Neural cell (in vitro differentiated cells): ENCODE measurements around the gene CDH8. TPM values are rescaled to one million over a fixed set of nuclear protein-coding genes. Genes with fewer than 3 reads are reported as not detected.
"Not testable (repeated sequence)": the region's sequence is repeated elsewhere in the genome, so short reads cannot be mapped to it uniquely, and the experiment has no call there.

ENCODE experiments used
- H2AFZ ChIP-seq: fragments of 200-600, 300-800 bp; sonication (generic), shearing (Covaris generic); 2 replicates; pipeline ENCODE4 v1.6.0; 2014; ENCODE audit warnings: low read depth, mild to moderate bottlenecking, antibody characterized with exemption, low read length, moderate library complexity
- H3F3A ChIP-seq: fragments of 200-600 bp; shearing (Covaris generic); 2 replicates; pipeline ENCODE4 v1.6.1; 2016; ENCODE audit warnings: mild to moderate bottlenecking, moderate library complexity, mixed read lengths, antibody characterized with exemption, low read length; ENCODE audit not compliant: insufficient read depth, poor library complexity, severe bottlenecking
- H3K27ac ChIP-seq: fragments of 200-600, 300-800 bp; sonication (generic), shearing (Covaris generic); 2 replicates; pipeline ENCODE4 v1.5.1; 2014; ENCODE audit warnings: mild to moderate bottlenecking, low read length, moderate library complexity
- H3K27me3 ChIP-seq: fragments of 300-800, 200-600 bp; sonication (generic), shearing (Covaris generic); 2 replicates; pipeline ENCODE4 v1.6.0; 2014; ENCODE audit warnings: mild to moderate bottlenecking, low read depth, low read length, moderate library complexity; ENCODE audit not compliant: insufficient read depth
- H3K36me3 ChIP-seq: fragments of 300-800, 200-600 bp; sonication (generic), shearing (Covaris generic); 2 replicates; pipeline ENCODE4 v1.5.1; 2014; ENCODE audit warnings: mild to moderate bottlenecking, antibody characterized with exemption, low read length, moderate library complexity; ENCODE audit not compliant: insufficient read depth
- H3K4me2 ChIP-seq: fragments of 300-800, 200-600 bp; sonication (generic), shearing (Covaris generic); 2 replicates; pipeline ENCODE4 v1.6.0; 2014; ENCODE audit warnings: mild to moderate bottlenecking, low read length
- H3K4me3 ChIP-seq: fragments of 300-800, 200-600 bp; sonication (generic), shearing (Covaris generic); 2 replicates; pipeline ENCODE4 v1.5.1; 2014; ENCODE audit warnings: mild to moderate bottlenecking, low read length, moderate library complexity
- H3K79me2 ChIP-seq: fragments of 200-600 bp; shearing (Covaris generic); replicated peaks from 2 replicates; pipeline ENCODE4 v1.6.0; 2014; ENCODE audit warnings: mild to moderate bottlenecking, low read length, moderate library complexity; ENCODE audit not compliant: insufficient read depth
- H3K9ac ChIP-seq: fragments of 300-800, 200-600 bp; sonication (generic), shearing (Covaris generic); 2 replicates; pipeline ENCODE4 v1.6.1; 2016; ENCODE audit warnings: mild to moderate bottlenecking, low read length, mixed read lengths
- H3K9me2 ChIP-seq: fragments of 200-600 bp; shearing (Covaris generic); 2 replicates; pipeline ENCODE4 v1.6.1; 2016; ENCODE audit warnings: mild to moderate bottlenecking, low read length, mixed read lengths; ENCODE audit not compliant: insufficient read depth
- H3K9me3 ChIP-seq: fragments of 200-600, 300-800 bp; sonication (generic), shearing (Covaris generic); 2 replicates; pipeline ENCODE4 v1.6.1; 2016; ENCODE audit warnings: mild to moderate bottlenecking, mixed run types, low read length, moderate library complexity, mixed read lengths
- H4K20me1 ChIP-seq: fragments of 200-600 bp; shearing (Covaris generic); 2 replicates; pipeline ENCODE4 v1.6.1; 2016; ENCODE audit warnings: mild to moderate bottlenecking, mixed run types; ENCODE audit not compliant: insufficient read depth
- EP300 ChIP-seq: fragments of 450-650 bp; conservative IDR thresholded peaks from 2 replicates; pipeline ENCODE4 v1.6.1; 2014; ENCODE audit warnings: antibody characterized with exemption, mild to moderate bottlenecking, moderate library complexity; ENCODE audit not compliant: poor library complexity, severe bottlenecking
- EZH2 ChIP-seq: fragments of 200-600, 300-800 bp; shearing (Covaris generic), sonication (generic); IDR thresholded peaks from 2 replicates; pipeline ENCODE4 v1.6.1; 2014; ENCODE audit warnings: antibody characterized with exemption, low read length, borderline replicate concordance, mild to moderate bottlenecking; ENCODE audit not compliant: insufficient read depth, poor library complexity, severe bottlenecking
- MXI1 ChIP-seq: fragments of 450-650 bp; conservative IDR thresholded peaks from 2 replicates; pipeline ENCODE4 v1.6.1; 2014; ENCODE audit warnings: antibody characterized with exemption, mild to moderate bottlenecking; ENCODE audit not compliant: poor library complexity, severe bottlenecking
- POLR2AphosphoS5 ChIP-seq: IDR thresholded peaks from 2 replicates; pipeline ENCODE4 v1.6.1; 2012
- RAD21 ChIP-seq: fragments of 450-650 bp; conservative IDR thresholded peaks from 2 replicates; pipeline ENCODE4 v1.6.1; 2014; ENCODE audit warnings: antibody characterized with exemption, mild to moderate bottlenecking, moderate library complexity
- SMC3 ChIP-seq: fragments of 450-650 bp; conservative IDR thresholded peaks from 2 replicates; pipeline ENCODE4 v1.6.1; 2014; ENCODE audit warnings: antibody characterized with exemption, mild to moderate bottlenecking, moderate library complexity; ENCODE audit not compliant: poor library complexity
- TAF1 ChIP-seq: IDR thresholded peaks from 2 replicates; pipeline ENCODE4 v1.6.1; 2012; ENCODE audit warnings: low read depth
- polyA plus RNA-seq: library from polyadenylated mRNA; depleted of rRNA; stranded (reverse); fragments of >200 nt; gene quantifications from 2 replicates; pipeline ENCODE4 v1.2.3, GENCODE V29; 2014
- TF ChIP-seq, protein P1 (sequence below): IDR thresholded peaks from 2 replicates; pipeline ENCODE4 v1.6.1; 2012; ENCODE audit warnings: borderline replicate concordance
- TF ChIP-seq, protein P2 (sequence below): fragments of 450-650 bp; IDR thresholded peaks from 2 replicates; pipeline ENCODE4 v1.5.1; 2014; ENCODE audit warnings: antibody characterized with exemption, mild to moderate bottlenecking, moderate library complexity; ENCODE audit not compliant: poor library complexity, severe bottlenecking

The CDH8 gene
- polyA plus RNA-seq, 1 donor from 2014 or later: 5.0 TPM

DNA sequence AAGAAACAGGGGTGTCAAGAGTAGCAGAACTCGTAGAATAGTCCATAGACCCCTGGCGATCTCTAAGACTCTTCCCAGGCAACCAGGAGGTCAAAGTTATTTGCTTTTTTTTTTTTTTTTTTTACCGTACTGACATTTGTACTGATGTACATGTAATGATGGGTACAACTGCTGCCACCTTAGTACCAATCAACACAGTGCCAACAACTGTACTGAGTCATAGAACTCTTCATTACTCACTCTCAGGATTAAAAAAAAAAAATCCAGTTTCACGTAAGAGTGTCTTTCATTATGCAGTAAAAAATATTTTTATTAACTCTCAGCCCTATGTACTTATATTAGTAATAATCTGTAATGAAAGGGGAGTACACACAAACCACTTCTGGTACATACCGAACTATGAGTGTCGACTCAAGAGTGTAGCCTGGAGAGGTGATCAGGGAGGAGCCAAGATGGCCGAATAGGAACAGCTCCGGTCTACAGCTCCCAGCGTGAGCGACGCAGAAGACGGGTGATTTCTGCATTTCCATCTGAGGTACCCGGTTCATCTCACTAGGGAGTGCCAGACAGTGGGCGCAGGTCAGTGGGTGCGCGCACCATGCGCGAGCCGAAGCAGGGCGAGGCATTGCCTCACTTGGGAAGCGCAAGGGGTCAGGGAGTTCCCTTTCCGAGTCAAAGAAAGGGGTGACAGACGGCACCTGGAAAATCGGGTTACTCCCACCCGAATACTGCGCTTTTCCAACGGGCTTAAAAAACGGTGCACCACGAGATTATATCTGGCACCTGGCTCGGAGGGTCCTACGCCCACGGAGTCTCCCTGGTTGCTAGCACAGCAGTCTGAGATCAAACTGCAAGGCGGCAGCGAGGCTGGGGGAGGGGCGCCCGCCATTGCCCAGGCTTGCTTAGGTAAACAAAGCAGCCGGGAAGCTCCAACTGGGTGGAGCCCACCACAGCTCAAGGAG lies 118.1 kb downstream of the CDH8 start:
- H3K4me2 ChIP-seq, H3K79me2 ChIP-seq, H3K9me2 ChIP-seq, H3F3A ChIP-seq, H3K27me3 ChIP-seq, H4K20me1 ChIP-seq, H3K9ac ChIP-seq, H3K4me3 ChIP-seq, H3K27ac ChIP-seq, H2AFZ ChIP-seq, H3K9me3 ChIP-seq, H3K36me3 ChIP-seq: not testable (repeated sequence)

DNA sequence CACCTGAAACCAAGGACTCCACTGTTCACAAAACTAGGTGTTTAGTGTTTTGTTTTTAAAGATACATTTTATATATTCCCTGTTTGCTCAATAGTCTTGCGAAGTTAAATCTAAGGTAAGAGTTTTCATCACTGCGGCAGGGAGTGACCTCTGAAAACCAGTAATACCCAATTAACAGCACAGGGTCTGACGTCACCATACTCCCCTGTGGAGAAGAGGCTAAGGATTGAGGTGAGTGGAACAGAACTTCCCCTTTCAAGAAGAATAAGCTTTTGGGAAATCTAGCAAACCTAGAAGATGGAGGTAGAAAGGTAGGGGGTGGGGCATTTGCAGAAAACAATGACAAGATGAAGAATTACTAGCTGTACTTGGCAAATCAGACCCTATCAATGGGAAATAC lies 120.7 kb downstream of the CDH8 start:
- H4K20me1 ChIP-seq: no peaks in the 10 kb centered on the region
- TF ChIP-seq SMC3 (no peak), EZH2 (no peak), MXI1 (no peak), RAD21 (no peak), TAF1 (no peak), POLR2AphosphoS5 (no peak), EP300 (no peak)
- TF ChIP-seq, protein P1, sequence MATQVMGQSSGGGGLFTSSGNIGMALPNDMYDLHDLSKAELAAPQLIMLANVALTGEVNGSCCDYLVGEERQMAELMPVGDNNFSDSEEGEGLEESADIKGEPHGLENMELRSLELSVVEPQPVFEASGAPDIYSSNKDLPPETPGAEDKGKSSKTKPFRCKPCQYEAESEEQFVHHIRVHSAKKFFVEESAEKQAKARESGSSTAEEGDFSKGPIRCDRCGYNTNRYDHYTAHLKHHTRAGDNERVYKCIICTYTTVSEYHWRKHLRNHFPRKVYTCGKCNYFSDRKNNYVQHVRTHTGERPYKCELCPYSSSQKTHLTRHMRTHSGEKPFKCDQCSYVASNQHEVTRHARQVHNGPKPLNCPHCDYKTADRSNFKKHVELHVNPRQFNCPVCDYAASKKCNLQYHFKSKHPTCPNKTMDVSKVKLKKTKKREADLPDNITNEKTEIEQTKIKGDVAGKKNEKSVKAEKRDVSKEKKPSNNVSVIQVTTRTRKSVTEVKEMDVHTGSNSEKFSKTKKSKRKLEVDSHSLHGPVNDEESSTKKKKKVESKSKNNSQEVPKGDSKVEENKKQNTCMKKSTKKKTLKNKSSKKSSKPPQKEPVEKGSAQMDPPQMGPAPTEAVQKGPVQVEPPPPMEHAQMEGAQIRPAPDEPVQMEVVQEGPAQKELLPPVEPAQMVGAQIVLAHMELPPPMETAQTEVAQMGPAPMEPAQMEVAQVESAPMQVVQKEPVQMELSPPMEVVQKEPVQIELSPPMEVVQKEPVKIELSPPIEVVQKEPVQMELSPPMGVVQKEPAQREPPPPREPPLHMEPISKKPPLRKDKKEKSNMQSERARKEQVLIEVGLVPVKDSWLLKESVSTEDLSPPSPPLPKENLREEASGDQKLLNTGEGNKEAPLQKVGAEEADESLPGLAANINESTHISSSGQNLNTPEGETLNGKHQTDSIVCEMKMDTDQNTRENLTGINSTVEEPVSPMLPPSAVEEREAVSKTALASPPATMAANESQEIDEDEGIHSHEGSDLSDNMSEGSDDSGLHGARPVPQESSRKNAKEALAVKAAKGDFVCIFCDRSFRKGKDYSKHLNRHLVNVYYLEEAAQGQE: no peak
- TF ChIP-seq, protein P2, sequence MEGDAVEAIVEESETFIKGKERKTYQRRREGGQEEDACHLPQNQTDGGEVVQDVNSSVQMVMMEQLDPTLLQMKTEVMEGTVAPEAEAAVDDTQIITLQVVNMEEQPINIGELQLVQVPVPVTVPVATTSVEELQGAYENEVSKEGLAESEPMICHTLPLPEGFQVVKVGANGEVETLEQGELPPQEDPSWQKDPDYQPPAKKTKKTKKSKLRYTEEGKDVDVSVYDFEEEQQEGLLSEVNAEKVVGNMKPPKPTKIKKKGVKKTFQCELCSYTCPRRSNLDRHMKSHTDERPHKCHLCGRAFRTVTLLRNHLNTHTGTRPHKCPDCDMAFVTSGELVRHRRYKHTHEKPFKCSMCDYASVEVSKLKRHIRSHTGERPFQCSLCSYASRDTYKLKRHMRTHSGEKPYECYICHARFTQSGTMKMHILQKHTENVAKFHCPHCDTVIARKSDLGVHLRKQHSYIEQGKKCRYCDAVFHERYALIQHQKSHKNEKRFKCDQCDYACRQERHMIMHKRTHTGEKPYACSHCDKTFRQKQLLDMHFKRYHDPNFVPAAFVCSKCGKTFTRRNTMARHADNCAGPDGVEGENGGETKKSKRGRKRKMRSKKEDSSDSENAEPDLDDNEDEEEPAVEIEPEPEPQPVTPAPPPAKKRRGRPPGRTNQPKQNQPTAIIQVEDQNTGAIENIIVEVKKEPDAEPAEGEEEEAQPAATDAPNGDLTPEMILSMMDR: no peak
- no peak overlapping the region for H3K27ac ChIP-seq
- H3K9me3 ChIP-seq: no peaks in the 10 kb centered on the region
- H3K79me2 ChIP-seq: no peaks in the 10 kb centered on the region
- no peaks in the 10 kb centered on the region for H3K36me3 ChIP-seq
- no peak overlapping the region for H2AFZ ChIP-seq
- no peaks in the 10 kb centered on the region for H3K27me3 ChIP-seq
- H3F3A ChIP-seq: no peaks in the 10 kb centered on the region
- H3K9ac ChIP-seq: no peak overlapping the region
- H3K9me2 ChIP-seq: no peaks in the 10 kb centered on the region
- no peak overlapping the region for H3K4me3 ChIP-seq
- H3K4me2 ChIP-seq: no peak overlapping the region
